ENCODE results near the gene PPT2.
"Not testable (repeated sequence)": the region's sequence is repeated elsewhere in the genome, so short reads cannot be mapped to it uniquely, and the experiment has no call there.

Gene PPT2

DNA sequence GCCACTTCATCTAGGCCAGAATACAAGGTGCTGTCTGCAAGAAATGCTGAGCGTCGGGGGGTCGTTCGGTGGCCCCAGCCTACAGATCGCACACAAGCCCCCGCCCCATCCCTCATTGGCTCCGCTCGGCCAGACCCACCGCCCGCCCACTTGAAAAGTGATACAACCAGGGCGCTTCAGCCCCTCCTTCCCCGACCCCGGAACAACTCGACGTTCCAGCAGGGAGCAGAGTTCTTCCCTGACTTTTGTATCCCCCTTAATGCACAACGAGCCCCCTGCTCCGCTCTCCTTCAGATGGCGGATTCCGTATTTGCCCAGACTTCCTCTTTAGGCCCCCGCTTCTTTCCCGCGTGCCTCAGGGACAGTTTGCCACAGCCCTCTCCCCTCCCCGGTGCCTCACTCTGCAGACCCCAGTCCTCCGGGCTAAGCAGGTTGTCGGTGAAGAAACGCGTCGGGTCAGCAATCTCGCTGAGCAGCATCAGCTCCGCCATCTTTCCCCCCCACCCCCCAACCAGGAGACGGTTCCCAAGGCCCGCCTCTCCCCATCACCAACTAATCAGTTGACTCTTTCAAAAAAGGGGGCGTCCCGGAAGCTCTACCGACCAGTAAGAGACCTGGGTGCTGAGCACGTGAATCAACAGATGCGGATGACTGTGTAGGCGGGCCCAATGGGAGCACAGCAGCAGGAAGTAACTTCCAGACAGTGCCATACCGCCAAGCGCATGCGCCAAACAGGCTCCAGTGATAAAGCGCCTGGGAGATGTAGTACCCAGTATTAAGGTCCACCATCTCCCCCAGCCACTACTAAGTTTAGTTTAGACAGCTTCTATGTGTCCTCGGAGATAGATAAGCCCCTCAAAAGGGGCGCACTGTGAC is 26.0 kb upstream of the PPT2 start, which contains the start of gene ATF6B:
Gene ATF6B (minus strand): TSS at position 530 of the 876 bp plus-strand sequence. CDS start 39 bp downstream, at position 491.
- peak; percentile 100 for DNase-seq (ENCODE audit: low read depth)

DNA sequence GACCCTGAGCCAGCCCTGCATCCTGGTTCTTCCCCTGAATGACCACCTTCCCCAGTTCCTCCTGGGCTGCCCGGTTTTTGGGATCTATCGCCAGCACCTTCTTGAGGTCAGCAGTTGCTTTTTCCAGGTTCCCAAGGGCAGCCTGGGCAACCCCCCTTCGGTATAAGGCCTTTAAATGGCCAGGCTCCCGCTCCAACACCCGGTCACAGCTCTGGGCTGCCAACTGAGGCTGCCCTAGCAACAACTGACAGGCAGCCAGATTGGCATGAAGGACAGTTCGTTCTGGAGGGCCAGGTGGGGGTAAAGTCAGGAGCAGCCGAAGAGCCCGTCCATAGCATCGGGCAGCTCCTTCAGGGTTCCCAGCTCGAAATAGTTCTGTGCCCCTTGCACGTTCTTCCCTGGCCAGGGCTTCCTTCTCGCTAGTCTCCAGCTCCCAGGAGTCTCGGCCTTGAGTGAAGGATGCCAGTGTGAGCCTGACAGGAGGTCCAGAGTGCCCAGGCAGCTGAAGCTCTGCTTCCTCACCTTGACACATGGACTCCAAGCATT is 25.1 kb upstream of the PPT2 start:
- no peak for DNase-seq (ENCODE audit: low read depth)

DNA sequence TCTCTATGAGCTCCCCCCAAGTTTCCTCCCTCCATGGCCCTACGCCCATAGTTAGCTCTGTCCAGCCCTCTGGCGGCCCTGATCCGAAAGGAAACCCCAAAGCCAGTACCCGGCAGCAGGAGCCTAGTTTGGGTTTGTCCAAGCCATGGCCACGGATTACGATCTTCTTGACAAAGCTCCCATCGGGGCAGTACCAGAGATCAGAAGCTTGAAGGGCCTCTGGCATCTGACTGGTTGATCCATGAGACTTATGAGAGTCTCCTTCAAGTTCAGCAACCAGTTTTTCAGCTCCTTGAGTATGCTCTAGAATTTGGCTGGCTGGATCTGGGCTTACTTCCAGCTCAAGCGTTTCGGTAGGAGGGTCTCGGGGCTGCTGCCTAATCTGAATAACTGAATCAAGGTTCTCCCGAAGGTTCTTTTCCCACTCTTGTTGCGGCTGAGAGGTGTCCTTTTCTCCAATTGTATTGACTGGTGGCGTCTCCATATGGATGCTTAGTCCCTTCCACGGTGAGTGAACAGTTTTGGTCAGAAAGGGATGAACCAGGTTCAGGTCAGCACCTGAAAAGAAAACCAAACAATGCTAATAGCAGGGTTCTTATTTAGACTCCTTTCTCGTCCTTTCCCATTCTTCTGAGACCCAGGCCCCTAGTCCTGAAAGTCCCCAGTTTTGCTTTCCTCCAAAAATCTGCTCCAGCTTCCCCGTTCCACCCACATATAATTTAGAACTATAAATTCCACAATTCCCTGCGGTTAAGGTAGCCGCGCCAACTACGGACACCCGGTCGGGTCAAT is 24.4 kb upstream of the PPT2 start:
- peak; percentile 54 for DNase-seq (ENCODE audit: low read depth)

DNA sequence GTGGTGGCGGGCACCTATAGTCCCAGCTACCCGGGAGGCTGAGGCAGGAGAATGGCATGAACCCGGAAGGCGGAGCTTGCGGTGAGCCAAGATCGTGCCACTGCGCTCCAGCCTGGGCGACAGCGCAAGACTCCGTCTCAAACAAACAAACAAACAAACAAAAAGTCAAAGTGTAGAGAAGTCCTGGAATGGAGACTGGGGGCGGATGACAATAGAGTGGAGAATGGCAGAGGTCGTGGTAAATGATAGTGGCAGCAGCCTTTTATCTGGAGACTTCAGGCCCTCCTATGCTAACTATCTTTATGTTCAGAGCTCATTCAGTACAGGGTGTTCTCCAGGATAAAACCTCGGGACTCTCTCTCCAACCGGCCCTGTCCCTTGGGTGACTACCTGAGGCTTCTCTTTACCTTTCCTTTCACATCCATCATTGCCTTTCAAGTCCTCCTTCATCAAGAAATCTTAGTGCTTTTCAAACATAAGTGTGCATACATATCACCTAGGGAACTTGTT is 22.4 kb upstream of the PPT2 start:
- DNase-seq (ENCODE audit: low read depth): no peak

DNA sequence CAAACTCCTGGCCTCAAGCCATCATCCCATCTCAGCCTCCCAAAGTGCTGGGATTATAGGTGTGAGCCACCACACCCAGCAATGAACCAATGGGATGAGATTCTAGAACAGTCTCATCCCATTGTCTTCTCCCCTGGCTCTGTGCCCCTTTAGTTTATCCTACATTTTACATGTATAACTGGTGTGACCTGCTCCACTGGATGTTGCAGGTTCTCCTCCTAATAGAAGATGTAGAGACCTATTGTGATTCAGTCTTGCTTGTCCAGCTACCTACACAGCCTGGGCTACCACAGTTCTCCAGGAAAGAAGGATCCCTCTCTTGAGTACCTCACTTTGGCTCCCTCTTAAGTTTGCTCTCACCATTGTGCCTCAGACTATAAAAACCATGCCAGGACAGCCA is 21.8 kb upstream of the PPT2 start:
- no peak for DNase-seq (ENCODE audit: low read depth)

DNA sequence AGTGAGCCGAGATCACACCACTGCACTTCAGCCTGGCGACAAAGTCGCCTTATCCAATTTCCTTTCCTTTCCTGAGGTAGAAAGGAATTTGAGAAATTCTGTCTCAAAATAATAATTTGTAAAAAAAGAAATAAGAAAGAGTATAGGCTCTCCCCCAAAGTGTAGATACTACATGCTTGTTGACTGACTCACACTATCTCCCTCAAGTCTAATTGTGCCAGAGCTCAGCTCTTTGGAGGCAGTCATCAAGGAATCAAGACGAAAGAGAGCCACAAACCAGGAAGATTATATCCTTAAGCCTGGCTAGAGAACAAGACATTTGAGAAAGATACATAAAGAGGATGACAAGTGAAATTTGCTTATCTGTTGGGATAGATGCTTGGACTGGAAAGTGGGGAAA is 20.2 kb upstream of the PPT2 start:
- DNase-seq (ENCODE audit: low read depth): no peak

DNA sequence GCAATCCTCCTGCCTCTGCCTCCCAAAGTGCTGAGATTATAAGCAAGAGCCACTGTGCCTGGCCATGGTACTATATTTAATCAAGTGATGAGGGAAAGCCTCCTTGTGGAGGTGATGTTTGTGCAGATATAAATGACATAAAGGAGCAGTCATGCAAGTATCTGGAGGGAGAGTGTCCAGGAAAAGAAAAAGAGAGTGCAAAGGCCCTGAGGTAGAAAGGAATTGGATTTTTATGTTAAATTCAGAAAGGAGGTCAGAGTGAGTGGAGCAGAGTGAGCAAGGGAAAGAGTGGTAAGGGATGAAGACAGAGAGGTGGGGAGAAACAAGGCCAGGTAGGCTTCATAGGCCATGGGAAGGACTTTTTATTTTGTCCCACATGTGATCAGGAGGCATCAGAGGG is 16.5 kb upstream of the PPT2 start:
- no peak for DNase-seq (ENCODE audit: low read depth)

DNA sequence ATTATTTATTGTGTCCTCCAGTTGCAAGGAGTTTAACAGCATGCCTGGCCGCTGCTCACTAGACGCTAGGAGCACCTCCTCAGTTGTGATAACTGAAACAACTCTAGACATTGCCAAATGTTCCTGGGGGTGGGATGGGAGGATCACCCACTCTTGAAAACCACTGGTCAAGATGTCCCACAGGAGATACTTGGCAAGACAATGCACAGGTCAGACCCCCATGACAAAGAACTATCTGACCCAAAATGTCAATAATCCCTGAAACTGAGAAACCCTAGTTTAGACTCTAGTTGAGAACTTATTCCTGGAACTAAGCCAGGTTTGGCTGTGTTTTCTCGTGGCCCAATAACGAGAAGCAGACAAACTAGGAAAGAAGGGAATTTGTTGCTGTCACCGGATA is 14.4 kb upstream of the PPT2 start:
- no peak for DNase-seq (ENCODE audit: low read depth)

DNA sequence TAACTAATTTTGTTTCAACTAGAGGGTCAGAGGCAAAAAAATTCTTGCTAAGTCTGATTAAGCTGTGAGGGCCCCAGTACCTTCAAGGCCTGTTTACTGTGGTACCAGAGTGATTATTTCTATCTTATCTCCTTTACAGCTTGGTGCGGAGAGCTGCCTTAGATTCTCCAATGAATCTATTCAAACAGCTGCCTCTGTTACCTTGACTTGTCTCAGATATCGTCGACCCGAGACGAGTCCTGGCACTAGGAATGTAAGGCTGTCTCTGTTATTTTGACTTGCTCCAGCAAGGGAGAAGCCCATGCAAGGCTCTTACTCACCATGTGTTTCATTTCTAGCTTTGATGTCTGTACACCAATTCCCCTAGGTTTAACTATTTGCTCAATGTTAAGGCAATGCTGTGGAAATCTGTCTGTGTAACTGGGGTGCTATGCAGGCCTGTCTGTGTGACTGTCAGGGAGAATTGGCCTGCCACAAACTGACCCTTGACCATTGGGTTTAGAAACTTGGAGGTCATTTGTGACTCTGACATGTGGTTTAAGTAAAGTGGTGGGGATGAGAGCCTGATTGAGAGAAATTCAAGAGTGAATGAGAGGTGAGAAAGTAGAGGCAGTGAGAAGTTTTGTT is 13.4 kb upstream of the PPT2 start:
- no peak for DNase-seq (ENCODE audit: low read depth)

DNA sequence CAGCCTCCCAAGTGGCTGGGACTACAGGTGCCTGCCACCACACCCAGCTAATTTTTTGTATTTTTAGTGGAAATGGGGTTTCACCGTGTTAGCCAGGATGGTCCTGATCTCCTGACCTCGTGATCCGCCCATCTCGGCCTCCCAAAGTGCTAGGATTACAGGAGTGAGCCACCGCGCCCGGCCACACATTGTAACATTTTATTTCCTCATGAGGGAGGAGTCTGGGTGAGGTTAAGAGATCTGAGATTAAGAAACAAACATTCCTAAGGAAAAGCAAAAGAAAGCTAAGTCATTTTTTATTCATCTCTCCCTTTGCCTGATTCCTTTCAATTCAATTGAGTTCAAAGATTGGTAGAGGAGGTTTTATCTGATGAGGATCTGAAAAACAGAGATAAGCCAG is 9.7 kb upstream of the PPT2 start:
- DNase-seq (ENCODE audit: low read depth): not testable (repeated sequence)

DNA sequence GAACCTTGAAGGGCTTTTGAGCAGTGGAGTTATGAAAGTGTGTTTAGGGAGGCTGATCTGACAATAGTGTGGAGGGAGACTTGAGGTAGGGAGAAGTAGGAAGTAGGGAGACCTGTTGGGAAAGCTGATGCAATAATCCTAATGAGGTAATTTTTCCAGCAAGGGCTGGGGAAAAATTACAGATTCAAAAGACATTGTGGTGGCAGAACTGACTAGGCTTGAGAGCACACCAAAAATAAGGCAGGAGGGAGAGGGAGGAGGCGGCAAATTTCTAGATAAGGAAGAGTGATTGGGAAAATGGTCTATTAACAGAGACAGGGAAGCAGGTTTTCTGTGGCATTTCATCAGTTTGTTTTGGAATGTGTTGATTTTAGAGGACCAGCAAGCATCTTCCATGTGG is 7.7 kb upstream of the PPT2 start:
- DNase-seq (ENCODE audit: low read depth): no peak

DNA sequence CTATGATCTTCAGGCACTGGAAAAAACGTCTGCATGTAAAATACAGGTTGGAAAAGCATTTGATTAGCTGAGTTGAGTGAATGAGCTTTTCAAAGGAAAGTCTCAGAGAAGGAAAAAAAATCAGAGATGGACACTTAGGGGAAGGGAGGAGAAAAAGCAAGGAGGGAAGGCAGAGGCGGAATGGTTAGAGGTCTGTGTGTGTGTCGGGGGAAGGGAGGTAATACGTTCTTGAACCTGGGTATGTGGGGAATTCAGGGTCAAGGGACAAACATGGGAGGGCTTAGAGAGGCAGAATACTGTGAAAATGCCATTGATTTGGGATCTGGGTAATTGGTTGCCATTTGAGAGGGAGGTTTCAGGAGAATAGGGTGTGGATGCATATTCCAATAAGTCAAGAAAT is 7.3 kb upstream of the PPT2 start:
- DNase-seq (ENCODE audit: low read depth): no peak

DNA sequence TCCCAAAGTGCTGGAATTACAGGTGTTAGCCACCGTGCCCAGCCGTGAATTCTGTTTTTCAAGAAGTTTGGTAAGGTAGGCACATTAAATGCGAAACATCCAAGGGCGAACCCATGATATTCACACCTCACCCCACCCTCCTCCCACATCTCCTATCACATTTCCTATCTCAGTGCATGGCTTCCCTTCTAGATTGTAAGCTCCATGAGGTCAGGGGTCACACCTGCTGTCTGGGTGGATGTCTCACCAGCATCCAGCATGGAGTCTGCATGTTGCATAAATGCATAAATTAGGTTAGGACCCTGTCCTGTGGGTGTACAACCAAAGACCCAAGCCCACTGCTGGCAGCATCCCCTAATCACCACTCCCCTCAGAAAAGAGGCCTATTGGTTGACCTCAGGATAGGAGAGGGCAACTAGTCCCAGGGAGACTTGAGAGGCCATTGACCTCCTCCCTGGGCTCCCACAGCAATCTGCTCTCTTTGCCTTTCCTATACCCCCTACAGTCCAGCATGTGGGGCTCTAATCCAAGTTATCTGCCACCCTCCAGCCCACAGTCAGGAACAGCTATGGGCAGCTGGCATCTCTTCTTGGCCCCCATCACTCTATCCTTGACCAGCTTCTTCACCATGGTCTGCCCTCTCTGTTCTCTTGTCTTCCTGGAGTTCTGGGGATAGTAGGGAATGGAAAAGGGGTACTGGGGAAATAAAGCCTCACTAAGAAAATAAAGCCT is 6.4 kb upstream of the PPT2 start:
- DNase-seq (ENCODE audit: low read depth): no peak

DNA sequence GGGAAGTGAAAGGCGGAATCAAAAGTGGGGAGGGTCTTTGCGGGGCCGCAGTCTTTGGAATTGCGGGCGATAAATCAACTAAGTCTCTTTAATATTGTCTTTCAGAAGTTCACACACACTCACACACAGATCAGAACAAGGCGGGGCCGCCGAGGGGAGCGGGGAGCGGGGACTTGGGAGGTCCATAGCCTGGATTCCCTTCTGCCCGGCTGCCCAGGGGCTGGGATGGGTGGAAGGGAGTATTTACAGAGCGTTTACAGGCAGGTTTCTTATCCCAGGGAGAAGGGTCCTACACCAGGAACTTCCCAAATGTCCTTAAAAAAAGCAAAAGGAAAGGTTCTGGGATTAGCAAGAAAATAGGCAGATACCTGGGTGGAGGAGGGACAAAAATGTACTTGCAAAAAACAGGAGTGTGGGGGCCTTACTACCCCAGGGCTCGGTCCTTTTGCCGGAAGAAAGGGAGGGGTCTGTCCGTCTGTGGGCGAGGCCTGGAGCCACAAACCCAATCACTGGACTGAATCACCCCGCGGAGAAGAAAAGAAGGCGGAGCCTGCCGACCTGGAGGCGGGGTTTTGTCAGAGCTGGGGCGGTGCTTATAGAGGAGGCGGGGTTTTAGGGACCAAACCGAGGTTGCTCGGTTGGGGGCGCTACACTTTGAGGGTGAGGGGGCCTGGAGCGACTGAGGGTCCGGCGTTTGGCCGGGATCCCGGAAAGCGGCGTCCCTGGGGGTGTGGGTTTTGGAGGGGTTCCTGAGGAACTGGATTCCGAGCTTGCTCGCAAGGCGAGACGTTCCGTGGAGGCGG is 5.5 kb upstream of the PPT2 start:
- no peak for DNase-seq (ENCODE audit: low read depth)

DNA sequence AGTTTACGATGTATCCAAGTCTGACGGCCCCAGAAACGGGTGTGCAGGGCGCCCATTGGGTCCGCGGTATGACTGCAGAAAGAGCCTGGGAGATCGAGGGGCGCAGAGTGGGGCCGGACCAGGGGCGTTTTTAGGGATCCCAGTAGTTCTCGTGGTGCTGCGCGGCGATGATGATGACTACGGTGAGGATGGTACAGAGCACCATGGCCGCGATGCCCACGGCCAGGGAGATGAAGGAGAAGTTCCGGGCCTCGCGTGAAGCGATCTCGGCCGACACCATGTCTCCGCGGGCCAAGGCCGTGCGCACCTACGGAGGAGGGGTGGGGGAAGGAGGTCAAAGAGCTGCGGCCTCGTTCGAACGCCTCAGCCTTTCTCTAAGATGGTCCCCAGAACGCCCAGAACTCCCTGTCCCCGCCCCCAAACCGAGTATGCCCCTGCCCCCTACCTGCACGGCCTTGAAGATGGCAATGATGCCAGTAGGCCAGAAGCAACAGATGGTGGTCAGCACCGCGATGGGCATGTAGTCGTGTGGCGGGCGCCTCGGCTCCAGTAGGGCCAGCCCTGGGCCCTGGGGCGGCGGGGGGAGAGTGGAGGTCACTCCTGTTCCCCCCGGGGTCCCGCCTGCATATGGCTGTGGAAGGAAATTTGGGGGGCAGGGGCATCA is 4.7 kb upstream of the PPT2 start:
- no peak for DNase-seq (ENCODE audit: low read depth)

DNA sequence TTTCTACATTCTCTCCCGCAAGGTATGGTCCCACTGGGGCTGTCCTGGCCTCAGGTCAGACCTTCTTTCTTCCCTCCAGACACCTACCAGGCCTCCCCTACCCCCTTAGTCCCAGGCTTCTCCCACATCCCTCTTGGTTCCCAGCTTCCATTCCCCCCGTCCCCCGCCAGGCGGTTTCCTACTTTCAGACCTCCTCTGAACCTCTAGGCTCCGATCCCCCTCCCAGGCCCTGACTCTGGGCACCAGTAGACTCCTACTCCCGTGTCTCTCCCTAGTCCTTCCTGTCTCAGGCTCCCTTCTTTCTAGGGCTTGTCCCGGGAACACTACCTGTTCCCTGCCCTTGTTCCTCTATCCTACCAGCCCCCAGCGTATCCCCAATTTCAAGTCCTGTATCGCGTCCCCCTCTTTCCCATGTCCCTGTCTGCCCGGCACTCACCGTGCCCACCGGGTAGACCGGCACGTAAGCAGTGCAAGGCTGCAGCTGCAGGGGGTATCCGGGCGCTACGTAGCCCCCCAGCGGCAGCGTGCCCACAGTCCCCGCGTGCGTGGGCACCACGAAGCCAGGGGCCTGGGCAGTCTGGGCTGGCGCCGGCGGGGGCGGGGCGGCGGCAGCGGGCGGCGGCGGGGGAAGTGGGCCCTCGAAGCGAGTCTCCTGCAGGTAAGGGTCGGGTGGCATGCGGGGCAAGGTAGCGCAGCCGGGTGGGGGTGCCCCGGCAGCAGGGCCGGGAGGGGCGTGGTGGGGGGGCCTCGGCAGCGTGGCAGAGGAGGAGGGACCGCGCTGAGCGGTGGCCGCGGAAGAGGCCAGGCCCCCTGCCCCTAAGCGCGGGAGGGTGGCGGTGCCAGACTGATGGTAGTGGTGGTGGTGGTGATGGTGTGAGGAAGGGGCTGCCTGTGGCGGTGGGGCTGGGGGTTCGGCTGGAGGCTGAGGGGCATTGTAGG is 3.7 kb upstream of the PPT2 start:
- no peak for DNase-seq (ENCODE audit: low read depth)

DNA sequence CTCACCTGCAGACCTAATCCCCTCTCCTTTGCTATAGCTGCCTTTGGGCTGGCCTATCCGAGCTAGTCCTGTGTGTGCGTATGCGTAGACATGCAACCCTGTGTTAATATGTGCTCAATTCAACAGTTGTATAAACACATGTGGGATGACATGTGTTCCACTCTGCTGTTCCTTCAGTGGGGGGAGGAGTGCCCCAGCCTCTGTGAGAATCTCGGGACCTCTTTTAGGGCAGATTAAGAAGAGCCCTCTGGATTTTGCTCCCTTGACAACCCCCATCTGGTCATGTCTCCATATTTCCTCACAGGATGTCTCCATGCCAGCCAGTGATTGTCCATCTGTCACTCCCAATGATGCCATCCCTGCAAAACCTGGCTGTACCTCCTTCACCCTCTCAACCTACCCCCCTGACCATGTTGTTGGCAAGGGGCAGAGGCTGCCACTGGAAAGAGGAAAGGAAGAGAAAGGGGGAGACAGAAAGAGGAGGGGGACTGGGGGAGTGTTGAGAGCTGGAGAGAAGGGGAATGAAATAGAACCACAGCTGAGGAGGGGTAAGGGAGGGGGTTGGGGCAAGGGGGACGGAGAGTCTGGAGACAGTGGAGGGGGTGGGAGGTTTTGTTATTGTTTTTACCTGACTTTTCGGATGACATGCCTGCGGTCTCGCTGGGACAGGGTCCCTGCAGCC is 2.6 kb upstream of the PPT2 start:
- no peak for DNase-seq (ENCODE audit: low read depth)
